H1 (cell line): Measurements from ENCODE around the gene PRIMPOL. TPM values are rescaled to one million over a fixed set of nuclear protein-coding genes. Genes with fewer than 3 reads are reported as not detected.

Source experiments
- CTCF ChIA-PET: fragments of 300-600 bp; sonication (Branson Sonifier 250); formaldehyde crosslinking; loops from one replicate; lab custom pipeline; 2021; ENCODE audit not compliant: partially characterized antibody; lab: Charles Lee
- POLR2A ChIA-PET: fragments of 300-600 bp; sonication (Branson Sonifier 250); formaldehyde crosslinking; loops from one replicate; lab custom pipeline; 2021; ENCODE audit warnings: inconsistent platforms; ENCODE audit not compliant: partially characterized antibody; lab: Charles Lee
- DNase-seq, 2 experiments: peaks; one replicate each; pipeline versions ENCODE4 v3.0.0 to v3.0.0-alpha.2; 2010 to 2022; ENCODE audit warnings: low spot score in 2 of 2, low read depth in 1 of 2, mixed read lengths in 1 of 2
- FAIRE-seq: peaks from 2 replicates; lab custom pipeline; 2011; peaks lifted over from hg19 to GRCh38; lab: Jason Lieb, UNC
- H2AFZ ChIP-seq: 2 replicates; pipeline ENCODE4 v1.8.1; 2012; ENCODE audit warnings: low read length, inconsistent platforms
- H2AK5ac ChIP-seq: 2 replicates; pipeline ENCODE4 v1.6.1; 2013; ENCODE audit warnings: low read depth, low read length
- H2BK120ac ChIP-seq: replicated peaks from 2 replicates; pipeline ENCODE3; 2013; ENCODE audit warnings: low read depth, low read length, inconsistent platforms
- H2BK12ac ChIP-seq: 2 replicates; pipeline ENCODE4 v1.6.1; 2013; ENCODE audit warnings: low read depth, low read length
- H2BK15ac ChIP-seq: 2 replicates; pipeline ENCODE4 v1.6.1; 2013; ENCODE audit warnings: low read length
- H2BK20ac ChIP-seq: 2 replicates; pipeline ENCODE4 v1.6.1; 2013; ENCODE audit warnings: low read length
- H2BK5ac ChIP-seq: 2 replicates; pipeline ENCODE4 v1.6.1; 2013; ENCODE audit warnings: low read depth, low read length
- H3K14ac ChIP-seq: 2 replicates; pipeline ENCODE4 v1.6.1; 2013; ENCODE audit warnings: inconsistent platforms; ENCODE audit not compliant: insufficient read length
- H3K18ac ChIP-seq: 2 replicates; pipeline ENCODE4 v1.6.1; 2013; ENCODE audit warnings: low read length; ENCODE audit errors: extremely low read depth
- H3K23ac ChIP-seq: 2 replicates; pipeline ENCODE4 v1.6.1; 2013; ENCODE audit warnings: inconsistent platforms; ENCODE audit not compliant: insufficient read length
- H3K23me2 ChIP-seq: 2 replicates; pipeline ENCODE4 v1.6.1; 2013; ENCODE audit warnings: low read depth, low read length
- H3K27ac ChIP-seq: 2 replicates; pipeline ENCODE4 v1.6.1; 2011; ENCODE audit warnings: low read depth, low read length, inconsistent platforms
- H3K27me3 ChIP-seq, 4 experiments: replicated peaks in 1 of 4; 1 replicate in 1 of 4; 2 replicates in 3 of 4; pipeline versions ENCODE4 v1.6.1 to v1.8.1; 2011 to 2013; ENCODE audit warnings: low read length in 3 of 4, mild to moderate bottlenecking in 3 of 4, inconsistent platforms in 2 of 4, mixed read lengths in 2 of 4, moderate library complexity in 1 of 4; ENCODE audit not compliant: control insufficient read depth in 3 of 4, insufficient read depth in 3 of 4; ENCODE audit errors: extremely low read depth in 1 of 4
- H3K36me3 ChIP-seq, 4 experiments: 2 replicates each; pipeline versions ENCODE4 v1.6.1 to v1.8.1; 2011 to 2013; ENCODE audit warnings: mild to moderate bottlenecking in 4 of 4, low read length in 3 of 4, moderate library complexity in 2 of 4, control low read depth in 1 of 4, inconsistent platforms in 1 of 4; ENCODE audit not compliant: insufficient read depth in 4 of 4, control insufficient read depth in 2 of 4
- H3K4ac ChIP-seq: replicated peaks from 2 replicates; pipeline ENCODE3; 2013; ENCODE audit warnings: low read length, low read depth, mixed read lengths, inconsistent platforms; ENCODE audit not compliant: insufficient read length
- H3K4me1 ChIP-seq, 4 experiments: replicated peaks in 1 of 4; 1 replicate in 1 of 4; 2 replicates in 3 of 4; pipeline versions ENCODE4 v1.6.1 to v1.8.1; 2011 to 2013; ENCODE audit warnings: low read length in 3 of 4, inconsistent platforms in 2 of 4, mixed read lengths in 1 of 4; ENCODE audit not compliant: insufficient read depth in 4 of 4, control insufficient read depth in 3 of 4
- H3K4me2 ChIP-seq, 2 experiments: 2 replicates each; pipeline versions ENCODE4 v1.6.1 to v1.8.1; 2011 to 2013; ENCODE audit warnings: low read depth in 2 of 2, low read length in 2 of 2, control low read depth in 1 of 2, inconsistent platforms in 1 of 2, mild to moderate bottlenecking in 1 of 2; ENCODE audit not compliant: insufficient read depth in 1 of 2
- H3K4me3 ChIP-seq, 4 experiments: fragments of 200-600, 300-600 bp in 1 of 4; sonication (generic), shearing (Covaris generic), sonication (Bioruptor Twin) in 1 of 4; 2 replicates each; pipeline versions ENCODE4 v1.5.1 to v1.8.1; 2011 to 2016; ENCODE audit warnings: low read length in 4 of 4, low read depth in 3 of 4, control low read depth in 2 of 4, inconsistent platforms in 2 of 4, mild to moderate bottlenecking in 2 of 4, mixed read lengths in 1 of 4, moderate library complexity in 1 of 4; ENCODE audit not compliant: insufficient read depth in 2 of 4; ENCODE audit errors: extremely low read depth in 1 of 4
- H3K56ac ChIP-seq: replicated peaks from 2 replicates; pipeline ENCODE3; 2013; ENCODE audit warnings: low read depth, mild to moderate bottlenecking, mixed read lengths, low read length, inconsistent platforms; ENCODE audit not compliant: insufficient read length
- H3K79me1 ChIP-seq: 2 replicates; pipeline ENCODE4 v1.6.1; 2013; ENCODE audit warnings: low read depth, low read length, control low read depth
- H3K79me2 ChIP-seq, 2 experiments: 2 replicates each; pipeline versions ENCODE4 v1.6.1 to v1.8.1; 2012 to 2013; ENCODE audit warnings: low read length in 2 of 2, mild to moderate bottlenecking in 2 of 2, inconsistent platforms in 1 of 2; ENCODE audit not compliant: insufficient read depth in 2 of 2, control insufficient read depth in 1 of 2
- H3K9ac ChIP-seq, 4 experiments: replicated peaks in 1 of 4; 1 replicate in 1 of 4; 2 replicates in 3 of 4; pipeline versions ENCODE4 v1.6.1 to v1.8.1; 2011 to 2013; ENCODE audit warnings: low read depth in 3 of 4, low read length in 3 of 4, control low read depth in 2 of 4, mild to moderate bottlenecking in 2 of 4, moderate library complexity in 2 of 4, inconsistent platforms in 1 of 4; ENCODE audit errors: extremely low read depth in 1 of 4
- H3K9me3 ChIP-seq, 2 experiments: 2 replicates each; pipeline versions ENCODE4 v1.6.1 to v1.8.1; 2012 to 2013; ENCODE audit warnings: mild to moderate bottlenecking in 2 of 2, moderate library complexity in 2 of 2, control low read depth in 1 of 2, inconsistent platforms in 1 of 2, low read depth in 1 of 2, low read length in 1 of 2, mixed read lengths in 1 of 2; ENCODE audit not compliant: insufficient read depth in 2 of 2
- H4K20me1 ChIP-seq, 2 experiments: replicated peaks in 1 of 2; 2 replicates each; pipeline versions ENCODE3 to v1.8.1; 2011 to 2013; ENCODE audit warnings: inconsistent platforms in 2 of 2, low read length in 2 of 2, mild to moderate bottlenecking in 1 of 2; ENCODE audit not compliant: insufficient read depth in 2 of 2, control insufficient read depth in 1 of 2
- H4K5ac ChIP-seq: 2 replicates; pipeline ENCODE4 v1.6.1; 2013; ENCODE audit warnings: low read length, low read depth, mixed read lengths, inconsistent platforms; ENCODE audit not compliant: insufficient read length
- H4K8ac ChIP-seq: 2 replicates; pipeline ENCODE4 v1.8.0; 2013; ENCODE audit warnings: mild to moderate bottlenecking, moderate library complexity, low read length, inconsistent platforms; ENCODE audit not compliant: insufficient read depth; ENCODE audit errors: extremely low read depth
- H4K91ac ChIP-seq: replicated peaks from 2 replicates; pipeline ENCODE3; 2013; ENCODE audit warnings: low read length, mixed read lengths, inconsistent platforms; ENCODE audit not compliant: insufficient read length
- BRCA1 ChIP-seq: IDR thresholded peaks from 2 replicates; pipeline ENCODE4 v1.6.1; 2012; ENCODE audit warnings: low read depth, low read length, improper control_type of control experiment
- CBX8 ChIP-seq: fragments of 300-800, 300-1000 bp; sonication (generic); IDR thresholded peaks from 2 replicates; pipeline ENCODE4 v1.7.1; 2016; ENCODE audit warnings: low read depth, low read length, borderline replicate concordance
- USF2 ChIP-seq: IDR thresholded peaks from 2 replicates; pipeline ENCODE4 v1.6.1; 2011; ENCODE audit warnings: low read length, improper control_type of control experiment
- WGBS, 2 experiments: shearing (Covaris generic) in 1 of 2; methylation state at CpG; one replicate each; pipeline versions ENCODE4 v1.1.6 to v1.1.7; 2013 to 2015; ENCODE audit warnings: low lambda C conversion rate in 2 of 2, mixed read lengths in 2 of 2, inconsistent platforms in 1 of 2, low coverage in 1 of 2, missing lambda C conversion rate in 1 of 2; ENCODE audit not compliant: insufficient replicate concordance in 2 of 2, insufficient coverage in 1 of 2, insufficient read length in 1 of 2; ENCODE audit errors: extremely low coverage in 1 of 2, missing lambda C conversion rate in 1 of 2; 5-methylcytosine and 5-hydroxymethylcytosine counted together
- polyA plus RNA-seq, 7 experiments: library from polyadenylated mRNA; depleted of rRNA in 3 of 7; stranded (reverse) in 5 of 7; unstranded in 2 of 7; fragments of >200 nt in 5 of 7; fragments of 200-250 nt in 2 of 7; gene quantifications; 1 replicate in 5 of 7; 2 replicates in 1 of 7; 4 replicates in 1 of 7; pipeline versions ENCODE4 v1.2.1 to v1.2.3, GENCODE V29; 2011 to 2013; ENCODE audit warnings: missing spikeins in 2 of 7, mixed read lengths in 2 of 7
- total RNA-seq: library from RNA; stranded (reverse); fragmentation: NEBNext Ultra II Directional; extraction: Animal tissue kit (Norgen Biotek cat#: 25700); gene quantifications from 2 replicates; pipeline ENCODE4 v1.2.1, GENCODE V29; 2021

PRIMPOL gene
- total and polyA plus RNA-seq, 2 of the 8 experiments (the other 6 are each of a cell fraction or from before 2014, with no cell fraction given) = 4.4 to 6.7 TPM

GRCh38 chr4:184727430-184727829, 77.9 kb downstream of the PRIMPOL start:
- Histone ChIP-seq H3K56ac (no peak overlapping the region), H3K4me3 (no peak overlapping the region), H2BK12ac (no peak overlapping the region), H2BK5ac (no peak overlapping the region), H3K23ac (no peak overlapping the region), H3K27ac (no peak overlapping the region), H2AFZ (no peak overlapping the region), H3K18ac (no peak overlapping the region), H2BK120ac (no peak overlapping the region), H3K4me1 (peaks cover 0 to 5% (median under 1%) of the 10 kb centered on the region in 4 experiments; a peak in 2 of 7 replicates), H3K23me2 (peaks cover 1% of the 10 kb centered on the region; the same call in 1 of the 2 replicates), H4K20me1 (peaks cover 2 to 11% of the 10 kb centered on the region in 2 experiments), H2AK5ac (no peak overlapping the region), H2BK20ac (no peak overlapping the region), H3K27me3 (no peaks in the 10 kb centered on the region), H3K4ac (no peak overlapping the region), H2BK15ac (no peak overlapping the region), H4K8ac (no peak overlapping the region), H3K36me3 (peaks cover 29 to 80% (median 53%) of the 10 kb centered on the region in 4 experiments), H3K9ac (no peak overlapping the region), H3K9me3 (no peaks in the 10 kb centered on the region), H4K5ac (no peak overlapping the region), H4K91ac (no peak overlapping the region), H3K79me1 (no peaks in the 10 kb centered on the region; the same call in 1 of the 2 replicates), H3K4me2 (no peak overlapping the region), H3K14ac (no peak overlapping the region), H3K79me2 (peaks cover 8 to 76% of the 10 kb centered on the region in 2 experiments)
- ChIA-PET CTCF (no interaction called here), POLR2A (no interaction called here)
- no peak for TF ChIP-seq USF2
- TF ChIP-seq BRCA1 = no peak
- TF ChIP-seq CBX8 = no peak
- FAIRE-seq (no peak), DNase-seq (no peak)
- 92% methylated on average over 3 of the region's 3 CpGs; no CpG with 5 or more reads in 1 of the 2 experiments for WGBS, 2 experiments
